B cell (primary cell): ENCODE measurements around the gene CYP2A6.

ENCODE experiments used
- CTCF ChIP-seq: fragments of 200-600 bp; IDR thresholded peaks from one replicate; pipeline ENCODE4 v1.8.0; 2022; ENCODE audit warnings: antibody characterized with exemption, mild to moderate bottlenecking
- EZH2 ChIP-seq: IDR thresholded peaks from 2 replicates; pipeline ENCODE4 v1.6.1; 2012; ENCODE audit warnings: borderline replicate concordance, low read depth, mild to moderate bottlenecking, moderate library complexity, low read length; ENCODE audit not compliant: insufficient read depth, poor library complexity, severe bottlenecking

DNA sequence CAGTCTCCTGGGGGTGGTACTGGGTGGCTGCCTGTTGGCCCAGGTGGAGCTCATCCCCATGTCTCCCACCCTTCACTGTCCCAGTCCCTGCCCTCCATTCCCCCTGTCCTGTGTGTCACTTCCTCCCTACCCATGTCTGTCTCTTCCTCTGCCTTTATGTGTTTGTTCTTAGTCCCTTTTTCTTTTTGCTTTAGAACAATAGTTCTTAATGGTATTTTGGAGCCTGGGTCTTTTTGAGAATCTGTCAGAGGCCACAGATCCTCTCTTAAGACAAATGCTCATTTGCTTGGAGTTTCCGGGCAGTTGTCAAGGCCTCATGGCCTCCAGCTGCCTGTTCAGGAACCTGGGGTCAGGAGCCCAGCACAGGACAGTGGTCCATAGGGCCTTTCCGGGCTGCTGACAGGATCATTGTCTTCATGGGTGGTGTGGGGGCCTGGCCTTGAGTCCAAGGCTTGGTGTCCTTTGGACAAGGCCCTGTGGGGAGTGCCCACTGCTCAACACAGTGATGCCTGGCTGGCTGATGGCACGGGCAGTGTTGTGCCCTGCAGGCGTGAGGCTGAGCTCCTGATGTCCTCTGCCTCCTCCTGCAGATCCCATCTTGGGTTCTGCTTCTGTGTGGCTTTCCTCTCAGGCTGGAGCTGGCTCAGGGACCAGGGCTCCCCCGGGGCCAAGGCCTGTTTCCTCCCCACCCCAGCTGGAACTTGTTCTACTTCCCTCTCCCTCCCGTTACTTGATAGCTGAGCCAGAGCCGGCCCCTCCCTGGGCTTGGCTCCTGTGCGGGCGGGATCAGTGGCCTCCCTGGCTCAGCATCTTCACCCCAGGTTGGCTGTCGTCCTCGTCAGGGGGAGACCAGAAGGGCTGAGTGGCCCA is 47.7 kb downstream of the CYP2A6 start:
- TF ChIP-seq CTCF (no peak), EZH2 (no peak)
